SK-N-SH (cell line): ENCODE measurements around the gene PIK3CA.

Source experiments
- CHD2 ChIP-seq: fragments of 150-350 bp; IDR thresholded peaks from 2 replicates; pipeline ENCODE4 v1.6.1; 2018; ENCODE audit warnings: low read length; ENCODE audit not compliant: partially characterized antibody
- CTCF ChIP-seq: fragments of 200-600 bp; sonication (generic); IDR thresholded peaks from 2 replicates; pipeline ENCODE4 v1.6.1; 2017; ENCODE audit warnings: antibody characterized with exemption, mild to moderate bottlenecking, moderate library complexity
- EP300 ChIP-seq, 2 experiments: IDR thresholded peaks; 2 replicates each; pipeline versions ENCODE4 v1.4.0 to v1.6.1; 2012; ENCODE audit warnings: borderline replicate concordance in 1 of 2, low read depth in 1 of 2, low read length in 1 of 2
- FOXM1 ChIP-seq: IDR thresholded peaks from 2 replicates; pipeline ENCODE4 v1.4.0; 2012; ENCODE audit warnings: low read depth, mild to moderate bottlenecking
- IRF3 ChIP-seq: fragments of 150-350 bp; IDR thresholded peaks from 2 replicates; pipeline ENCODE4 v1.6.1; 2016; ENCODE audit warnings: mild to moderate bottlenecking, low read depth, low read length
- MAX ChIP-seq: IDR thresholded peaks from 2 replicates; pipeline ENCODE4 v1.4.0; 2012; ENCODE audit warnings: low read depth
- NFIC ChIP-seq: IDR thresholded peaks from 2 replicates; pipeline ENCODE4 v1.4.0; 2012; ENCODE audit warnings: borderline replicate concordance
- PBX3 ChIP-seq: IDR thresholded peaks from 2 replicates; pipeline ENCODE4; 2012
- POLR2AphosphoS5 ChIP-seq: IDR thresholded peaks from 2 replicates; pipeline ENCODE4 v1.6.1; 2012; ENCODE audit warnings: low read depth, low read length
- RAD21 ChIP-seq: IDR thresholded peaks from 2 replicates; pipeline ENCODE4 v1.6.1; 2012; ENCODE audit warnings: mild to moderate bottlenecking, low read length
- TAF1 ChIP-seq: IDR thresholded peaks from 2 replicates; pipeline ENCODE4 v1.6.1; 2012; ENCODE audit warnings: low read depth, mild to moderate bottlenecking, low read length, moderate library complexity, borderline replicate concordance
- USF1 ChIP-seq: IDR thresholded peaks from 2 replicates; pipeline ENCODE4 v1.4.0; 2012; ENCODE audit warnings: low read depth, borderline replicate concordance

- no peak for TF ChIP-seq NFIC
- TF ChIP-seq FOXM1, result no peak
- no peak for TF ChIP-seq POLR2AphosphoS5
- TF ChIP-seq PBX3, result no peak
- no peak for TF ChIP-seq CTCF
- TF ChIP-seq MAX, result no peak
- no peak for TF ChIP-seq RAD21
- no peak for TF ChIP-seq TAF1
- no peak for TF ChIP-seq CHD2
- TF ChIP-seq EP300 (IDR thresholded peaks at IDR 0.05; ENCODE audit: borderline replicate concordance in 1 of 2, low read depth in 1 of 2, low read length in 1 of 2), result no peak
- TF ChIP-seq USF1, result no peak
- no peak for TF ChIP-seq IRF3
Measured at GRCh38 chr3:179258820-179259219, 110.7 kb downstream of the PIK3CA start.
